Neural progenitor cell (in vitro differentiated cells): ENCODE measurements around the gene TDRD9.

ENCODE experiments used
- EZH2 ChIP-seq: fragments of 200-600 bp; sonication (generic); IDR thresholded peaks from 2 replicates; pipeline ENCODE4 v1.6.1; 2017; ENCODE audit warnings: antibody characterized with exemption, mild to moderate bottlenecking, moderate library complexity
- EZH2phosphoT487 ChIP-seq: fragments of 200-600 bp; sonication (generic); IDR thresholded peaks from 2 replicates; pipeline ENCODE4 v1.6.1; 2017; ENCODE audit warnings: antibody characterized with exemption
- TF ChIP-seq, protein P1 (sequence below): fragments of 200-600 bp; sonication (generic); IDR thresholded peaks from 2 replicates; pipeline ENCODE4 v1.5.1; 2017; ENCODE audit warnings: antibody characterized with exemption, mild to moderate bottlenecking

DNA sequence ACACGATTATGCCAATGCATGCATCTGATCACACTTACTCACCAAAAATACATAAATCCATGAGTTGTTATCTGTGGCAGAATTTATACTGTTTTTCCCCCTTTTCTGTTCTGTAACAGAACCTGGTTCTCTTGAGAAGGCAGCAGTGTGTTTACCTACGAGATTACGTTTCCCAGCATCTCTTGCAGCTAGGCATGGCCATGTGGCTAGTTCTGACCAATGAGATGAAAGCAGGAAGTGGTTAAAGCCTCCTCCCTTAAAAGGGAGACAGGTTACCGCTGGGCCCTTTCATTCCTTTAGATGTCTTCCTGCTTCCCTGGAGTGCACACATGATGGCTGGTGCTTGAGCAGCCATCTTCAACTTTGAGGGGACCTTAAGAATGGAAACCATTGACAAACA, 145.5 kb downstream of the TDRD9 start:
- TF ChIP-seq, protein P1, sequence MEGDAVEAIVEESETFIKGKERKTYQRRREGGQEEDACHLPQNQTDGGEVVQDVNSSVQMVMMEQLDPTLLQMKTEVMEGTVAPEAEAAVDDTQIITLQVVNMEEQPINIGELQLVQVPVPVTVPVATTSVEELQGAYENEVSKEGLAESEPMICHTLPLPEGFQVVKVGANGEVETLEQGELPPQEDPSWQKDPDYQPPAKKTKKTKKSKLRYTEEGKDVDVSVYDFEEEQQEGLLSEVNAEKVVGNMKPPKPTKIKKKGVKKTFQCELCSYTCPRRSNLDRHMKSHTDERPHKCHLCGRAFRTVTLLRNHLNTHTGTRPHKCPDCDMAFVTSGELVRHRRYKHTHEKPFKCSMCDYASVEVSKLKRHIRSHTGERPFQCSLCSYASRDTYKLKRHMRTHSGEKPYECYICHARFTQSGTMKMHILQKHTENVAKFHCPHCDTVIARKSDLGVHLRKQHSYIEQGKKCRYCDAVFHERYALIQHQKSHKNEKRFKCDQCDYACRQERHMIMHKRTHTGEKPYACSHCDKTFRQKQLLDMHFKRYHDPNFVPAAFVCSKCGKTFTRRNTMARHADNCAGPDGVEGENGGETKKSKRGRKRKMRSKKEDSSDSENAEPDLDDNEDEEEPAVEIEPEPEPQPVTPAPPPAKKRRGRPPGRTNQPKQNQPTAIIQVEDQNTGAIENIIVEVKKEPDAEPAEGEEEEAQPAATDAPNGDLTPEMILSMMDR: no peak
- TF ChIP-seq EZH2phosphoT487: no peak
- TF ChIP-seq EZH2: no peak
